HG03571 (cell line): ENCODE results near the gene OR1D5.
"Not testable (repeated sequence)": the region's sequence is repeated elsewhere in the genome, so short reads cannot be mapped to it uniquely, and the experiment has no call there.

Source experiments
- ATAC-seq: cut with Tn5 transposase; IDR thresholded peaks from one replicate; pipeline ENCODE4 v1.9.1; 2021; ENCODE audit not compliant: unreplicated experiment

OR1D5 gene

DNA sequence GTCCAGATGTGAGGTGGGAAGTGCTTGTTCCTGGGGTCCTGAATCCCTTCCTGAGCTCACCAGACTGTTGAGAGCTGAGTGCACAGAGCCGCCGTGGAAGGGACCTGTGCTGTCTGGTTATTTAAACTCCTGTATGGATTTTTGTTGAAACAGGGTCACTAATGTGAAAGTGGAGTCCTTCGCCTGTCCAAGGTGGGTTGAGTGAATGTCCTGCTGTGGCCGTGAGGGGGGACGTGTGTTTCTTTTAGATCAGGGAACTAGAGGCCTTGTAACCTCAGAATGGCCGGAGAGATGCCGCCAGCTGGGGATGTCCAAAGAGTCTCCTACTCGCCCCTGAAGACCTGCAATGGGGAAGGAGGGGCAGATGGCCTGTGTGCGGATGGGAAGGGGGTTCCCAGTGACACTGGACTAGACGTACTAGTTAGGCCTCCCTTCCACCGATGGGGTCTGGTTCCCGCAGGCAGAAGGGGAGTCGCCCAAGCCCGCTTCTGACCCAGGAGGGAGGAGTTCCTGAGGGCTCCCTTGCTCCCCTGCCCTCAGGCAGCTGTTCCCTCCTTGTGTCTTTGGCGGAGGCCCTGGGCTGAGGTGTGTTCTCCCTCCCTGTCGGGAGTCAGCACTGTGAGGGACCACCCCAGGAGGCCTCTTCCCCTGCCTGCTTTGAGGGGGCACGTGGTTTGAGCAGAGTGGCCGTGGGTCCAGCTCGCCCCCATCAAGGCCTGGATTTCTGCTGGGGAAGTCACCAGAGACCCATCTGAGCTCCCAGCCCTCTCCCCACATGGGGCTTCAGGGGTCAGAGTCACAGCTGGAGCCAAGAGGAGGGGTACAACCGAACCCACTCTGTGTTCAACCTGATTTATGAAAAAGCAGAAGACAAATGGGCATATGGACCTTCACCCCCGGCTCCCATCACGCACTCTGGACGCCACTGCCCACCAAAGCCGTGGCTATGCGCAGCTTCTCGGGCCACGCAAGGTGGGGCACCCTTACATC, 30.9 kb downstream of the OR1D5 start:
- ATAC-seq, result no peak

DNA sequence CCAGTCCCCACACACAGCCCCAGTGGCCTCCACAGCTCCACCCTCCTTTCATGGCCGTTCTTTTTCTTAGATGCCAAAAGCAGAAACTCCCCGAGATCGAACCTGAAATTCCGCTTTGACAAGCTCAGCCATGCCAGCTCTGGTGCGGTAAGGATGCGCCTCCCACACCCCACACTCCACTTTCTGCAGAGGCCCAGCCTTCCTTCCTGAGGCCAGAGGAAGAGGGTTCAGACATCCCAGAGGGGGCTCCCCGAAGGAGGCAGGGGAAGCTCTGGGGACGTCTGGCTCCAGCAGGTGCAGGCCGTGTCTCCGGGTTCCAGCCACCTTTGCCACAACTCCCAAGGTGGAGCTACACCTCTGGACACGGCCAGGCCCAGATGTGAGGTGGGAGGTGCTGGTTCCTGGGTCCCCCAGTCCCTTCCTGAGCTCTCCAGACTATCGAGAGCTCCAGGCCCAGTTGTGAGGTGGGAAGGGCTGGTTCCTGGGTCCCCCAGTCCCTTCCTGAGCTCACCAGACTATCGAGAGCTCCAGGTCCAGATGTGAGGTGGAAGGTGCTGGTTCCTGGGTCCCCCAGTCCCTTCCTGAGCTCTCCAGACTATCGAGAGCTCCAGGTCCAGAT, 32.4 kb downstream of the OR1D5 start:
- ATAC-seq, result not testable (repeated sequence)

DNA sequence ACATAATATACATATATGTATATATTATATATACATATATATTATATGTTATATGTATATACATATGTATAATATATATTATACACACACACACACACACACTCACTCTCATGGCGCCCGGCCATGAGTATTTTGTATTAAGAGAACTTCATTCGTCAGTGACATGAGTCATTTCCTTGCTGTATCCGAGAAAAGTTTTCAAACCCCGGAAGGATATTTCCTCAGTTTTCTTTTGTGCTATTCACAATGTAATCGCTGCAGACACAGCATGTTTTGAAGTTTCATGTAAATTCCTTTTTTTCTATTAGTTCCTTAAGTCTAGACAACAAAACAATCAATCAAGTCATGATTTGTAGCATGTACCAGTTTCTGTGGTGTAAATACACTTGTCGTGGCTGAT, 33.3 kb downstream of the OR1D5 start:
- no peak for ATAC-seq

GRCh38 chr17:3029213-3029913, 34.0 kb downstream of the OR1D5 start:
- no peak for ATAC-seq

DNA sequence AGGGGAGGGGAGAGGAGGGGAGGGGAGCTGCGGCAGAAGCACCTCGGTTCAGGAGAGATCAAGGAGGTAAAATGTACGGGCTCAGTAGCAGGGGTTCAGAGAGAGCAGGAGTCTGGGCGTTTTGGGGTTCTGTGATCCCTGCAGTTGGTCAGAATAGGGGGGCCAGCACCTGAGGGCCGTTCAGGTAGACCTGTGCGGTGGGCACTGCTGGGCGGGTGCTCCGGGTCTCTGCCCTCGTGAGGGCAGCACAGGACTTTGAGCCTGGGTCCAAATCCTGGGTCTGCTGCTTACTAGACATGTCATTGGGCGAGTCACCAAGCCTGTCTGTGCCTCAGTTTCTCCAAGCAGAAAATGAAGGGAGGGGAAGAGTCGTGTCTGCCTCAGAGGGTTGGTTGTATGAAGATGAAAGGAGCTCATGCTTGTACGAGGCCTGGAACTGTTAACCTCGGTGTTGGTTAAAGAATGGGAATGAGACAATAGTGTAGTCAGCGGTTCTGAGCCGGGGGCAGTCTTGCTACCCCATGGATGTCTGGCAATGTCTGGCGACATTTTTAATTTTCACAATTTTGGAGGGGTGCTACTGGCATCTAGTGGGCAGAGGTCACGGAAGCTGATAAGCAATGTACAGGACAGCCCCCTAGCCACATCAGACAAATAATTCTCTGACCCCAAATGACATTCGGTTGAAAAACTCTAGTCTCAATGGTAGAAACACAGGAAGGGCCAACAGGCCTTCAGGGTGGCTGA, 35.4 kb downstream of the OR1D5 start:
- no peak for ATAC-seq

- ATAC-seq, result no peak
These were observed 36.3 kb downstream of the OR1D5 start for GRCh38 chr17:3026856-3027751.

DNA sequence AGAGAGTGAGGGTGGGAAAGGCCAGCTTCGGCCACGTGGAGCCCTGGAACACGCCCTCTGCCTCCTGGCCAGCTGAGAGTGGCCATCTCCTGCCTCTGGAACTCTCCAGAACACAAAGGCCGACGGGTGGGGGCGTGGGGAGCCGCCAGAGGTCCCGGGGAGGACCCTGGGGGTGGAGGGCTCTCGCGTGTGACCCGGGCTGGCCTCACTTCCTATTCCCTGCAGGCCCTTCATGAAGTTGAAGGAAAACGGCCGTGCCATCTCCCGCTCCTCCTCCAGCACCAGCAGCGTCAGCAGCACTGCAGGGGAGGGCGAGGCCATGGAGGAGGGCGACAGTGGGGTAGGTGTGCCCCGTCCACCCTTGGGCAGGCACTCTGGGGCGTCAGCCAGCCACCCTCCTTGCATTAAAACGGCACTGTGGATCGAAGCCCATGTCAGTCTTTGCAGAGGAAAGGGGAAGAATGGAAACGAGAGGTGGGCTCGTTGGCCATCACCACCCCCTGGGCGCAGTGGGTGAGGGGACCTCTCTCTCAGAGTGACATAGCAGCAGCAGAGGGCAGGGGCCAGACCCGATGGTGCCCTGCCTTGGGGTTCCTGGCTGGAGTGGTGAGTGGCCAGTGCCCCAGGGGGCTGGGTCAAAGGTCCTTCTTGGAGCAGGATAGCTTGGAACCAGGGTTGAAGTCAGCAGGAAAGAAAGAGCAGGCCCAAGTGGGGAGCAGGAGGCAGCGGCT, 37.1 kb downstream of the OR1D5 start:
- ATAC-seq, result no peak

- no peak for ATAC-seq
These were observed 37.8 kb downstream of the OR1D5 start for GRCh38 chr17:3025421-3026124.

DNA sequence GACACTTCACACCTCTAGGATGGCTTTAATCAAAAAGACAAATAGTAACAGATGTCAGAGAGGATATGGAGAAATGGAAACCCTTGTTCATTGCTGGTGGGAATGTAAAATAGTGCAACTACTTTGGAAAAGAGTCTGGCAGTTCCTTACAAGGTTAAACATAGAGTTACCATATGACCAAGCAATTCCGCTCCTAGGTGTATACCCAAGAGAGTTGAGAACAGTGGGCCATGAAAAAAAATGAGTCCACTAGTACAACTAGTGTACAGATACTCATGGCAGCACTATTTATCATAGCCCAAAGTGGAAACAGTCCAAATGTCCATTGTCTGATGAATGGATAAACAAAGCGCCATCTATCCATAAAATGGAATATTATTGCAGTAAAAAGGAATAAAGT, 39.1 kb downstream of the OR1D5 start:
- no peak for ATAC-seq

DNA sequence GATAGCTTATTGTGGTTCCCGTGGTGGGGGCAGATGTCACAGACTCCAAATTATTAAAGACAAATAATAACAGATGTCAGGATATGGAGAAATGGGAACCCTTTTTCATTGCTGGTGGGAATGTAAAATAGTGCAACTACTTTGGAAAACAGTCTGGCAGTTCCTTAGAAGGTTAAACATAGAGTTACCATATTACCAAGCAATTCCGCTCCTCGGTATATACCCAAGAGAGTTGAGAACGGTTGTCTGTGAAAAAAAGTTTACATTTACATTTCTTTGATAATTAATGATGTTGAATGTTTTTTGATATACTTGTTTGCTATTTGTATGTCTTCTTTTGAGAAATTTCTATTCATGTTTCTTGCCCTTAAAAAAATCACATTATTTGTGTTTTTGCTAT, 41.2 kb downstream of the OR1D5 start:
- ATAC-seq, result no peak

DNA sequence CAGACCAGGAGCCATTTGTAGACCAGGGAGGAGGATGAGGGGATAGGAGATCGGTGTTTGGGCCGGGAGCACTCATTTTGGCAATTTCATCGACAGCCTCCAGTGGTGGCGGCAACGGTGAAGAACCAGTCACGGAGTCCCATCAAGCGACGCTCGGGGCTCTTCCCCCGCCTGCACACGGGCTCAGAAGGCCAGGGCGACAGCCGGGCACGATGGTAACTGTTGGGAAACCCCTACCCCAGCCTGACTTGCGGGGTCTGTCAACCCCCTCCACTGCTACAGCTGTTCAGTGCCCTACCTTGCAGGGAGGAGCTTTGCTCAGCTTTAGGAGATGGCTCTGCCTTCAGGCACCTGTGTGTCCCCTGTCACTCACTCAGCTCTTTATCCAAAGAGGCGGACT, 43.0 kb downstream of the OR1D5 start:
- ATAC-seq, result no peak

DNA sequence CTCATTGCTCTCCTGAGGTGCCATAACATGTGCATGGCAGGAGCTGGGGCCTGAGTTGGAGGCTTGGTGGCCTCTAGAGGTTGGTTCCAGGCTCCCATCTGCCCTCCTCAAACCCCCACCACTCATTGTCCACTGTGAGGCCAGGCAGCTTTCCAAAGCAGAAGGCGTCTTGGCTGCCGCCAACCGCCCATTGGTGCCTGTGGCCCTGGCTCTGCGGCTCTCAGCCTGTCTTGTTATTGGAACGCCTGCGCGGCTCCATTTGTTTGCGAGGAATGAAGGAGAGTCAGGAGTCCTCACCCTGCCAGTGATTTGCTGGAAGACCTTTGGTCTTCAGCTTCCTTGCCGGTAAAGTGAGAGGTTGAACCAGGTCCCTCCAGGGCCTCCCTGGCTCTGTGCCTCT, 43.6 kb downstream of the OR1D5 start:
- ATAC-seq, result no peak

DNA sequence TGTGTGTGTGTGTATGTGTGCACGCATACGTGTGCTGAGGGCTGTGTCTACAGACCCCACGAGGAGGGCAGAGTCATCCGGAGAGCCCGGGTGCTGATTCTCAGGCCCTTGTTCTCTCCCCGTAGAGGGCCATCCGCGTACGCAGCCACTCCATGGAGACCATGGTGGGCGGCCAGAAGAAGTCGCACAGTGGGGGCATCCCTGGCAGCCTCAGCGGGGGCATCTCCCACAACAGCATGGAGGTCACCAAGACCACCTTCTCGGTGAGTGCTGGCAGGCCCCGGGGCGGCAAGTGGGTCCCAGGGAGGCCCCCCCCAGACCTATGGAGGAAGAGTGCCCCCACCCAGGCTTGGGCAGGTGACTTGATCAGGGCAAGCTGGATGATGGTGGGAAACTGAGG, 45.5 kb downstream of the OR1D5 start:
- ATAC-seq, result no peak

- ATAC-seq, result no peak
These were observed 47.5 kb downstream of the OR1D5 start for GRCh38 chr17:3015890-3016289.

GRCh38 chr17:3012926-3013581, 50.4 kb downstream of the OR1D5 start:
- ATAC-seq, result no peak
